Motor neuron (in vitro differentiated cells): Measurements from ENCODE around the gene RYR2. TPM values are rescaled to one million over a fixed set of nuclear protein-coding genes. Genes with fewer than 3 reads are reported as not detected.
"Not testable (repeated sequence)": the region's sequence is repeated elsewhere in the genome, so short reads cannot be mapped to it uniquely, and the experiment has no call there.

Source experiments
- ATAC-seq, 8 experiments: fragments of 200-7000 bp; cut with Tn5 transposase; replicated peaks in 6 of 8; 2 replicates each; pipeline ENCODE4 v1.8.0; 2021; ENCODE audit warnings: mild to moderate bottlenecking in 8 of 8, moderate library complexity in 8 of 8
- H3K27ac ChIP-seq, 2 donors: fragments of 250-450 bp; sonication (Bioruptor Pico); 2 replicates each; pipeline ENCODE4 v1.9.0; 2021; ENCODE audit warnings: antibody characterized with exemption in 2 of 2, mild to moderate bottlenecking in 2 of 2, moderate library complexity in 1 of 2
- H3K4me1 ChIP-seq, 2 donors: fragments of 250-450 bp; sonication (Bioruptor Pico); replicated peaks in 1 of 2; 2 replicates each; pipeline ENCODE4 v1.6.1; 2021; ENCODE audit warnings: antibody characterized with exemption in 2 of 2, mild to moderate bottlenecking in 2 of 2, moderate library complexity in 1 of 2
- H3K4me3 ChIP-seq, 5 donors: fragments of 250-450 bp; sonication (Bioruptor Pico); 2 replicates each; pipeline ENCODE4 v1.9.0; 2021; ENCODE audit warnings: antibody characterized with exemption in 5 of 5, mild to moderate bottlenecking in 5 of 5, moderate library complexity in 4 of 5
- WGBS, 10 experiments: fragments of 450-650 bp; shearing (Covaris generic); methylation state at CpG; one replicate each; pipeline ENCODE4 v1.0.0; 2022; 5-methylcytosine and 5-hydroxymethylcytosine counted together
- in situ Hi-C, 9 experiments: fragments of 400-800 bp; cut with MboI; loops; one replicate each; pipeline ENCODE4 v1.15.0; 2021; ENCODE audit warnings: low sequenced_read_pairs in 9 of 9, low pct_unique_long_range_greater_than_20kb in 2 of 9; ENCODE audit not compliant: unreplicated experiment in 9 of 9
- total RNA-seq, 8 experiments: library from RNA; unstranded; fragments of 300-600 nt; gene quantifications; 2 replicates each; pipeline versions ENCODE4 v1.2.3 to v1.2.4, GENCODE V29; 2022

Gene RYR2
- total RNA-seq, 8 experiments from 2014 or later: 0.32 to 6.8 (median 0.63) TPM

GRCh38 chr1:237108297-237109040 lies 66.5 kb downstream of the RYR2 start:
- H3K27ac ChIP-seq: no peak overlapping the region
- H3K4me1 ChIP-seq: no peaks in the 10 kb centered on the region
- no peak overlapping the region for H3K4me3 ChIP-seq
- peak in 6 of 8 experiments; percentile 39 to 90 (median 54) for ATAC-seq
- 6 to 80% (median 64%) methylated on average over 1 to 7 of the region's 8 CpGs; no CpG with 5 or more reads in 4 of the 10 experiments for WGBS, 10 experiments
- in situ Hi-C loops: no loop called here

GRCh38 chr1:237111807-237112206 lies 69.8 kb downstream of the RYR2 start:
- Histone ChIP-seq H3K4me1 (no peaks in the 10 kb centered on the region), H3K27ac (no peak overlapping the region), H3K4me3 (no peak overlapping the region)
- WGBS, 10 experiments: 50 to 100% (median 100%) methylated on average over 1 to 2 of the region's 2 CpGs; no CpG with 5 or more reads in 6 of the 10 experiments
- in situ Hi-C loops: no loop called here
- ATAC-seq: no peak

- Histone ChIP-seq H3K4me3 (no peak overlapping the region), H3K27ac (no peak overlapping the region), H3K4me1 (no peaks in the 10 kb centered on the region)
- 25 to 95% (median 87%) methylated on average over 2 to 4 of the region's 4 CpGs for WGBS, 10 experiments
- in situ Hi-C loops: no loop called here
- ATAC-seq: no peak
These were observed 70.7 kb downstream of the RYR2 start for GRCh38 chr1:237112663-237113062.

GRCh38 chr1:237115035-237115434 lies 73.1 kb downstream of the RYR2 start:
- no peak overlapping the region for H3K27ac ChIP-seq
- in situ Hi-C loops: no loop called here
- no peak overlapping the region for H3K4me3 ChIP-seq
- H3K4me1 ChIP-seq: no peaks in the 10 kb centered on the region
- WGBS, 10 experiments: 0 to 93% (median 57%) methylated on average over 1 to 6 of the region's 6 CpGs; no CpG with 5 or more reads in 3 of the 10 experiments
- no peak for ATAC-seq

GRCh38 chr1:237119091-237119490 lies 77.1 kb downstream of the RYR2 start:
- no peak for ATAC-seq
- WGBS, 10 experiments: 0 to 88% (median 80%) methylated on average over 1 to 6 of the region's 6 CpGs; no CpG with 5 or more reads in 3 of the 10 experiments
- no peaks in the 10 kb centered on the region for H3K4me1 ChIP-seq
- no peak overlapping the region for H3K27ac ChIP-seq
- in situ Hi-C loops: no loop called here
- H3K4me3 ChIP-seq: no peak overlapping the region

GRCh38 chr1:237120683-237121082 lies 78.7 kb downstream of the RYR2 start:
- no peak overlapping the region for H3K27ac ChIP-seq
- WGBS, 10 experiments: 0 to 94% (median 75%) methylated on average over 2 to 5 of the region's 5 CpGs; no CpG with 5 or more reads in 1 of the 10 experiments
- no peak overlapping the region for H3K4me3 ChIP-seq
- H3K4me1 ChIP-seq: no peaks in the 10 kb centered on the region
- ATAC-seq: no peak
- in situ Hi-C loops: no loop called here

- no peaks in the 10 kb centered on the region for H3K4me1 ChIP-seq
- in situ Hi-C loops: no loop called here
- 0 to 88% (median 75%) methylated on average over 2 to 10 of the region's 10 CpGs for WGBS, 10 experiments
- H3K4me3 ChIP-seq: no peak overlapping the region
- no peak for ATAC-seq
- H3K27ac ChIP-seq: no peak overlapping the region
These were observed 83.0 kb downstream of the RYR2 start for GRCh38 chr1:237124856-237125462.

GRCh38 chr1:237126180-237126579 lies 84.2 kb downstream of the RYR2 start:
- ATAC-seq: no peak
- in situ Hi-C loops: no loop called here
- Histone ChIP-seq H3K4me1 (no peaks in the 10 kb centered on the region), H3K4me3 (no peak overlapping the region), H3K27ac (no peak overlapping the region)
- 80 to 100% (median 100%) methylated on average over 1 to 2 of the region's 2 CpGs; no CpG with 5 or more reads in 4 of the 10 experiments for WGBS, 10 experiments

GRCh38 chr1:237127301-237127700 lies 85.3 kb downstream of the RYR2 start:
- in situ Hi-C loops, H3K4me1 ChIP-seq, ATAC-seq, H3K4me3 ChIP-seq, H3K27ac ChIP-seq: not testable (repeated sequence)
- no CpG with 5 or more reads among the region's 31 CpGs for WGBS, 10 experiments

GRCh38 chr1:237133921-237134320 lies 91.9 kb downstream of the RYR2 start:
- ATAC-seq: no peak
- WGBS, 10 experiments: 10 to 86% (median 39%) methylated on average over 1 to 3 of the region's 3 CpGs; no CpG with 5 or more reads in 4 of the 10 experiments

GRCh38 chr1:237134929-237135328 lies 92.9 kb downstream of the RYR2 start:
- no peak overlapping the region for H3K27ac ChIP-seq
- ATAC-seq: no peak
- in situ Hi-C loops: no loop called here
- WGBS, 10 experiments: 0 to 100% (median 84%) methylated on average over 1 to 2 of the region's 2 CpGs
- no peaks in the 10 kb centered on the region for H3K4me1 ChIP-seq
- no peak overlapping the region for H3K4me3 ChIP-seq

More at GRCh38 chr1:237133921-237134320, 91.9 kb downstream of the RYR2 start:
- in situ Hi-C loops: no loop called here
- no peak overlapping the region for H3K27ac ChIP-seq
- no peak overlapping the region for H3K4me3 ChIP-seq
- no peaks in the 10 kb centered on the region for H3K4me1 ChIP-seq

GRCh38 chr1:237138551-237138950 lies 96.6 kb downstream of the RYR2 start:
- peak in 1 of 8 experiments; percentile 37 for ATAC-seq
- Histone ChIP-seq H3K4me1 (no peaks in the 10 kb centered on the region), H3K27ac (no peak overlapping the region), H3K4me3 (no peak overlapping the region)
- in situ Hi-C loops: no loop called here

- Histone ChIP-seq H3K27ac (no peak overlapping the region), H3K4me1 (no peaks in the 10 kb centered on the region), H3K4me3 (no peak overlapping the region)
- no peak for ATAC-seq
- in situ Hi-C loops: no loop called here
- WGBS, 10 experiments: 17 to 90% (median 77%) methylated on average over 2 to 8 of the region's 8 CpGs
These were observed 97.7 kb downstream of the RYR2 start for GRCh38 chr1:237139732-237140131.

GRCh38 chr1:237140986-237141385 lies 99.0 kb downstream of the RYR2 start:
- Histone ChIP-seq H3K4me3 (no peak overlapping the region), H3K27ac (no peak overlapping the region), H3K4me1 (no peaks in the 10 kb centered on the region)
- no peak for ATAC-seq
- WGBS, 10 experiments: 0 to 100% (median 36%) methylated on average over 1 of the region's 1 CpG; no CpG with 5 or more reads in 4 of the 10 experiments
- in situ Hi-C loops: no loop called here
